HG03457 (cell line): ENCODE results near the gene PRMT7.

Experiments used
- ATAC-seq: cut with Tn5 transposase; IDR thresholded peaks from one replicate; pipeline ENCODE4 v1.9.1; 2021; ENCODE audit warnings: moderate number of reproducible peaks; ENCODE audit not compliant: unreplicated experiment

PRMT7 gene

DNA sequence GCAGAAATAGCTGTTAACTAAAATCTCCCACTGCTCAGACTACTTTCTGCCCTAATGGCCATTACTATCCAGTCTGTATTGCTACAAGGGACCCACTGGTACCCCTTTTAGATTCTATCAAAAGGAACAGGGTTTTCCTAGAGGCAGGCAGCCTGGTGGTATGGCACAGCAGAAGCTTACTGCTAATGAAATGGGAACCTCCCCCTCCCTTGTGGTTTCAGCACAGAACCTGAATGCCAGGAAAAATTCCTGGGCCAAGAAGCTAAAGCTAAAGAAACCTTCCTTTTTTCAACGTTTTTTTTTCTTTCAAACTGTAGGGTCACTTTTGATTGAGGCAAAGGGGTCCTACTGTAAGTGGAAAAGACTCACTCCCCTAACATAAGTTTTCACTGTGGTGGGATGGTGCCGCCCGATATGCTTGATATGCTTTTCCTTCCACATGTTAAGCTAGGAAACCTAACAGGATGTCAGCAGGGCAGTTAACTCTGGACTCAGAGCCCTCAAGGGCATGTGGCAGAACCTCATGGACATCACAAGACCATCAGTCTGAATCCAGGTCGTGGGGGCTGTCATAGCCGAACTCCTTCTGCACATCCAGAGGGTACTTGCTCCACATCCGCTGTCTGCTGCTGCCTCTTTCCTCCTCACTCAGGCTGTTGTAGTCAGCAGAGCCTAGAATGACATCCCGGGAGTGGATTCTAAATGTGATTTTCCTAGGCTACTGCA lies 9.9 kb upstream of the PRMT7 start:
- ATAC-seq, result no peak

DNA sequence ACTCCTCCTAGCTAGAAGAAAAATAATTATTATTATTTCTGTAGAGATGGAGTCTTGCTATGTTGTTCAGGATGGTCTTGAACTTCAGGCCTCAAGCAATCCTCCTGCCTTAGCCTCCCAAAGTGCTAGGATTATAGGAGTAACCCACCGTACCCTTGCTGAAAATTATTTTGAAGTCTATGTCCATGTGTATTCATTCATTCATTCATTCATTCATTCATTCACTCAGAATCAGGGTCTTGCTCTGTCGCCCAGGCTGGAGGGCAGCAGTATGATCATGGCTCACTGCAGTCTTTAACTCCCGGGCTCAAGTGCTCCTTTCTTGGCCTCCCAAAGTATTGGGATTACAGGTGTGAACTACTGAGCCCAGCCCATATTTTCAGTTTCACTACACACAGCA lies 4.2 kb upstream of the PRMT7 start:
- ATAC-seq, result no peak

DNA sequence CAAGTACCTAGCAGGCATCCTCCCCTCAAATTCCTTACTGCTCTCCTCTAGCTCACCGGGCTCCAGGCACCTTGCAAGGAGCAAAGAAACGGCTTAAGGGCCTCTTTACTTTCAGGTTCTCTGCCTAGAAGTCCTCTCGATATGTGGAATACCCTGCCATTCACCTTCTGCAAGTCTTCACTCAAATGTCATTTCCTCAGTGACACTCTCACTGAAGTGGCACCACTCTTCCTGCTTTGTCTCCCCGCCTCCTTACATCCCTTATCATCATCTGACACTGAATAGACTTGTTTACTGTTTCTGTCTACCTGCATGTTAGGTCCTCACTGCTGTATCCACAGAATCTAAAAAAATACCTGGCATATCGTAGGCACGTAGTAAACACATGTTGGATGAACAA lies 1.0 kb upstream of the PRMT7 start:
- no peak for ATAC-seq

DNA sequence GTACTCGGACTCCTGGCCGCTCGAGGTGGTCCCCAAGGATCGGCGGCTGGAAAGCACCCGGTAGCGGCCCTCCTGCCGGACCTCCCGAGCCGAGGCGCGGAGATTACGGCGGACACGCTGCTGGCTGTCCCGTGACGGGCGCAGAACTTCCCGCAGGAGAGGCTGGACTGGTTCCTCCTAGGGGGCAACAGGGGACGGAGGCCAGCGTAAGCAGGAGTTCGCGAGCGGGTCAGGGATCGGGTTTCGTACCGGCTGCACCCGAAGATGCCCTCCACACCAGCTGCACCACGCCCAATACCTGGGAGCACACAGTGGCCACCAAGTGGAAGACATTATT lies 414 bp upstream of the PRMT7 start:
- peak; percentile 5 for ATAC-seq

DNA sequence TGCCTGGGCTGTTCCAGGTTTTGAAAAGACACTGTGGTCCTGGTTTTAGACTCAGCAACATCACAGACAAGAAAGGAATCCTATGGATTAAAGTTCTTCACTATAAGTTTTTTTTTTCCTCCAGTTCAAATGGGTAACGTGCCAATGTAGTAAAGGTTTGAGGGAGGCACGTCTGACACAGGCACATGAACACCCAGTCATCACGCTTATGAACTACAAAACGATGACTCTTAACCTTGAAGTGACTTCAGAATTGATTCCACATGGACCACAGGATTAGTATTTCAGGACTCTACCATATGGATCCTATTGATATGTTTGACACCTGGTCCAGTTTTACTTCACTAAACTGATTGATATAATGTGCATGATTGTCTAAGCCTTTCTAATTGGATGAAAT lies 2.3 kb downstream of the PRMT7 start:
- ATAC-seq, result no peak

DNA sequence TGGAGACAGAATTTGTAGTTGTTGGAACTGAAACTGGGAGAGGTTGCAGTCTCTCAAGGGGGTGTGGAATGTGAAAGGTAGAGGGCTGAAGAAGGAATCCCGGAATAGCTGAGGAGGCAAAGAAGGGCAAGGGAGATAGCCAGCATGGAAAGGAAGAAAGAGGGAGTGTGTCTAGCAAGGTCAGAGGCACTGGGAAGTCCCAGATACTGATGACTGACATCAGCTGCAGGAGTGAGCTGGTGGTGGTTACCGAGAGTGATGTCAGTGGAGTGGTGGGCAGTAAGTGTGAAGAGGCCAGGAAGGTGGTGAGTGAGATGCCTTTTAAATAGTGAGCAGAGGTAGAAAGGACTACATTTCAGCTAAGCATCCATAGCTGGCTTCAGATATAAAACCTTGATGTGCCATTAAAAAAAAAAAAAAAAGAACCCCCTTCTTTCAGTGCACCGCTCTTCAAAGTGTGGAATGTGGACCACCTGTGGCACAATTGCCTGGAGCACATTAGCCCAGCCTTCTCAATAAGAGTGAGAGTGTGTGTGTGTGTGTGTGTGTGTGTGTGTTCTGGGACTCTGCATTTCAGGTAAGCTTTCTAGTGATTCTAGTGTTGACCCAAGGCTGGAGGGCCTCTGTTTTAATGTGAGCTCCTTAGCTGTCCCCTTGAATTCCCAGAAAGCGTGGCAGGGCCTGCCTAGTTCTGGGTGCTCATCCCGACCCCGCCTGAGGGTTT lies 8.5 kb downstream of the PRMT7 start:
- peak; percentile 59 for ATAC-seq

DNA sequence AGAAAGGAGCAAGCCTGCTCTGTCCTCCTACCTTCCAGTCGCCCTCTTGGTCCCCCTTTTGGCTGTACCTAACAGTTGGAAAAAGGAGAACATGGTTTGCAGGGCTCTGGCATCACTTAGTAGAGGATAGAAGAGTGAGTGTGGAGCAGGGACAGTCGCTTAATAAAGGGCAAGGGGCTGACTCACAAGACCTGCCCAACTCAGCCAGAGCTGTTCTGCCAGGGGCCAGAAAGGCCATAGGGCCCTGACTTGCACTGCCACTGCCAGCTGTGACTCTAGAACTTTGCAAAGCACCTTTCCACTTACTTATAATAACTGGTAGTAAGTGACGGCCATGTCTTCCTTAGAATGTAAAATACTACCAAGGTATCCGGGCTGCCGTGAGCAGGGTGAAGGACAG lies 13.5 kb downstream of the PRMT7 start:
- no peak for ATAC-seq

DNA sequence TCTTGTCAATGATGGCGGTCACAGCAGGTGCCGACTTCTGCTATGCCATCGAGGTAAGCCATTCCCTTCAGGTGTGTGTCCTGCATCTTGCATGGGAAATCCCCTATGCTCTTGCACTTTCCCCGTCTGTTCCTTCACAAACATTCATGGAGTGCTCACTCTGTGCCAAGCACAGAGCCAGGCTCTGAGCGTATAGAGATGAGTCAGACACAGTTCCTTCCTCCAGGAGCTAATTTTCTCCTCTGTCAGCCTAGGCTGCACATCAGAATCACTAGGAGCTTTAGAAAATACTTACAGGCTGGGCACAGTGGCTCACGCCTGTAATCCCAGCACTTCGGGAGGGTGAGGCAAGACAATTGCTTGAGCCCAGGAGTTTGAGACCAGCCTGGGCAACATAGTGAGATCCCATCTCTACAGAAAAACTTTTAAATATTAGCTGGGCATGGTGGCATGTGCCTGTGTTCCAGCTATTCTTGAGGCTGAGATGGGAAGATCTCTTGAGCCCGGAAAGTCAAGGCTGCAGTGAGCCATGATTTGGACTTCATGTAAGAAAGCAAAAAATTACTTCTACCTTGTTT lies 14.1 kb downstream of the PRMT7 start:
- no peak for ATAC-seq

DNA sequence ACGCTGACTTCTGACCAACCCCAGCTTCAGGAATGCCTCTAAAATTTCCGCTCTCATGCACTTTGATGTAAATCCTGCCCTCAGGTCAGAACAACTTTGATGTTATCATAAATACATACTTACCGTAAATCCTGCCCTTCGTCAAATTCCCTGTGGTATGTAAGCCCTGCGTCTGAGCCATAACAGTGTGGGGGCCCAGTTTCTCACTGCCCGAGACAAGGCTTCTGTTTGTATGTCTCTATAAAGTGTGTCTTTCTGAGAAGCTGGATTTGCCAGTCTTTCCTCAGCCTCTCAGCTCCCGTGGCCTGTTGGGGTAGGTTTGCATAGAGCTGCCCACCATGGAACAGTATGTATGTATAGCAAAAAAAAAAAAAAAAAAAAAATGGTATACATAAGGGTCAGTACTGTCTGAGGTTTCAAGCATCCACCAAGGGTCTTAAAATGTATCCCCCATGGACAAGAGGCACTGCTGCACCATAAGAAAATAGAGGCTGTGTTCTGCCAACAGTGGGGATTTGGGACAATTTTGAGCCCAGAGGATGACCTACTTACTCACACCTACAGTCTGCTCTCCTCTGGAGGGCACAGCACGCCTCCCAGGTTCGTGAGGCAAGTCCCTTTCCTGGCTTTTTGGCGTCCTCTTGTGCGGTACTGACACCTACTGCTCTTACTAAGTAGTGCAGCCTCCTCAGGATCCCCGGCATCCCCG lies 17.5 kb downstream of the PRMT7 start:
- ATAC-seq, result no peak

DNA sequence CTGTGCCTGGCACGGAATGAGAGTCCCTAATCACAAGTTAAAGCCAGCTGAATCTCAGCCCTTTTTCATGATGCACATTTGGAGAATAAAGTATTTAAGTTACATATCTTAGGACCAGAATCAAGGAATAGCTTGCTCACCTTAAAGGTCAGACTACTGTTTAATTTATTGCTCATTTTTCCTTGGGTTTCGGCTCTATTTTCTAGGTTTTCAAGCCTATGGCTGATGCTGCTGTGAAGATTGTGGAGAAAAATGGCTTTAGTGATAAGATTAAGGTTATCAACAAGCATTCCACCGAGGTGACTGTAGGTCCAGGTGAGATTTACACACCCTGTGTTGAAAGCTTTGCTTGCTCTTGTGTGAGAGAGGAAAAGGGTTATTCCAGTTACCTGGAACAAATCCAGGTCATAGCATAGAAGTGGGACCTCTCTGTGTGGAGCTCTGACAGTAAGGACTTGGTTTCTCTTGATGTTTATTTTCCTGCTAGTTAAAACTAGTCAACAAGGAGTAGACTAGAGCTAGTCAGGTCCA lies 18.1 kb downstream of the PRMT7 start:
- no peak for ATAC-seq

DNA sequence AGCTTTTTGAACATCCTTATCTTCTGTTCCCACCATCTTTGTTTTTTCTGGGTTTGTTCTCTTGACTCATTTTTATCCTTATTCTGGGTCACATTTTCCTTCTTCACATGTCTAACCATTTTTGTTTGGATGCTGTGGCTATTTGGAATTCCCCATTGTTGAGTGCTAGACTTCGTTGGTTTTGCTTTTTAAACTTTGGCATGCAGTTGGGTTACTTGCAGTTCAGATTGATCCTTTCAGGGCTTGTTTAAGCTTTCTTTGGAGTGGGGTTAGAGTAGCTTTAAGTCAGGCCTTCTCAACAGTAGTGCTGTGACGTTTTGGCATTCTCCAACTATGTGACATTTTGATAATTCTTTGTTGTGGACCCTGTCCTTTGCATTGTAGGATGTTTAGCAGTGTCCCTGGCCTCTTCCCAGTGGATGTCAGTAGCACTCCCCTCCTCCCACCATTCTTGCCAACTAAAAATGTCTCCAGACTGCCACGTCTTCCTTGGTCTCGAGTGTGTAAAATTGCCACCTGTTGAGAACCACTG lies 21.1 kb downstream of the PRMT7 start:
- ATAC-seq, result no peak

DNA sequence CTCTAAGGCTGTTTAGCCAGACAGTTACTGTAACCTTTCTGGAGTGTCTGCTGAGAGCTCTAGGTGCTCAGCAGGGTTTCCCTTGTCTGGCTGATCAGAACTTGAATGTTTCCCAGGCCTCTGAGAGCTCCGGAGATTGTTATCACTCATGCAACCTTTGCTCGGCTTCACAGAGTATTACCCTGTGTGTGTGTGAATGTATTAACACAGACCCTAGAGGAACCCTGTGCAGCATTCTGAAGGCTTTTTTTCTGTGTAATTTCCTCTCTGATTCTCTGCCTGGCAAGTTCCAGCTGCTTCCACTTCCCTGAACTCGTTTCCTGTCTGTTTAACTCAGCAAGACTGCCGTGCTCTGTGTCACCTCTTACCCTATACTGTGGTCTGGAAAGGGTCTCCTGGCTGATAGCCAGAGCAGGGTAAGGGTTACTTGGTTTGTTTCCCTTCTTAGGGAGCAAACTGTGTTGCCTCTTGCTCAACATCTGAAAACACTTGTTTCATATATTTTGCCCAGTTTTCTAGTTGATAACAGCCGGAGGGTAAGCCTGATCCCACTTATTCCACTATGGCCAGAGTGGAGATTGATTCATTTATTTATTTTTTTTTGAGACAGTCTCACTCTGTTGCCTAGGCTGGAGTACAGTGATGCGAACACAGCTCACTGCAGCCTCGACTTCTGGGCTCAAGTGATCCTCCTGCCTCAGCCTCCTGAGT lies 21.7 kb downstream of the PRMT7 start:
- no peak for ATAC-seq

DNA sequence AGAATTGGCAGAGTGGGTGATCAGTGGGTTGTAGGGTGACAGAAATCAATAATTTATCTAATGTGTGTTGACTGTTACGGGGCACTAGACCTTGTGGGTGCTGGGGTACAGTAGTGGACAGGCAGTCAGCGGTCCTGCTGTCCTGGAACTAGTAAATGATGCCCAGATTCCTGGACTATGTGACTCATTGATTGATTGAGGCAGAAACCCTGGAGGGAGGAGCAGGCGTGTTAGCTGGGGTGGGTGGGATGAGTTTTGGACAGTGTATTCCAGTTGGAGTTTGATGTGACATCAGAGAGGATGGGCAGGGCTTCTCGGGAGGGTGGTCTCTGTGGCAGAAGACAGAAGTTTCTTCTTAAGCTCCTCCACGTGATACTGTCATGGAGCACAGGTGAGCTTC lies 24.4 kb downstream of the PRMT7 start:
- ATAC-seq, result no peak

DNA sequence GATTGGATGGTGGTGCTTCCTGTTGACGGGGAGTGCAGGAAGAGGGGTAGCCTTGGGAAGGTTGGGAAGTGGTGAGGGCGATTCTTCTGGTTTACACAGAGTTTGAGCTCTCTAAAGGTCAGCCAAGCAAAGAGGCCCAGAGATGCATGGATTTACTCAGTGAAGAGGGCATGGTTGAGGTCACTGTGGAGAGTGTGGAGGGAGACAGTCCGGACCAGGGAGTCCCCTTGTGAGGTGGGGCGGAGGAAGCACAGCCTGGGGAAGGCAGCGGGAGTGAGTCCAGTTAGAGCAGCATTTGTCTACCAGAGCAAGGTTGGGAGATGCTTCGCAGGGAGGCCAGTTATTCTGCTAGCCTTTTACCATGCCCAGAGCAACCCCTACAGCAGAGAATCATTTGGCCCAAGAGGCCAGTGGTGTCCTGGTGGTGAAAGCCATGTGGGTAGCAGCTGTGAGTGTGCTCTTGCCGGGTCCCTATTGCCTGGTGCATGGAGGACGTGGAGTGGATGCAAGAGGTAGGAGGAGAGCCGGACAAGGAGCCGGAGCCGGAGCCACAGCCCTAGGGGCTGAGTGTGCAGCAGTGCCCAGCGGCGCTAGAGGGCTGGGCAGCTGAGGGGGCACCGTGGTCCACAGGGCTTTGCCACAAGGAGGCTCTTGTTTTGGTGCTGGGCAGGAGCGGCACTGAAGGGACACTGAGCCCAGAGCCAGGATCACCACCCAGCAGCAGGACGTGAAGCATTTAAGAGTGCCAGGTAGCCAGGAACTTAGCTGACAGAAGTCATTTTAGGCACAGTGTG lies 27.7 kb downstream of the PRMT7 start:
- no peak for ATAC-seq

DNA sequence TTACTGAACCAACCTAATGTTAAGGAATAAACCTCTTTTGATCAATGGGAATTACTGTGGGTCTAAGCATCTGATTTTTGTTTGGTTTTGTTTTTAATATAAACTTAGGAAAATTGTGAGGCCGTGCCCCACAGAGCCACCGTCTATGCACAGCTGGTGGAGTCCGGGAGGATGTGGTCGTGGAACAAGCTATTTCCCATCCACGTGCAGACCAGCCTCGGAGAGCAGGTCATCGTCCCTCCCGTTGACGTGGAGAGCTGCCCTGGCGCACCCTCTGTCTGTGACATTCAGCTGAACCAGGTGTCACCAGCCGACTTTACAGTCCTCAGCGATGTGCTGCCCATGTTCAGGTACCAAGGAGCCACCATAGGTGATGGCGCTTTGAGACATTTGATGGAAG lies 28.4 kb downstream of the PRMT7 start:
- no peak for ATAC-seq

DNA sequence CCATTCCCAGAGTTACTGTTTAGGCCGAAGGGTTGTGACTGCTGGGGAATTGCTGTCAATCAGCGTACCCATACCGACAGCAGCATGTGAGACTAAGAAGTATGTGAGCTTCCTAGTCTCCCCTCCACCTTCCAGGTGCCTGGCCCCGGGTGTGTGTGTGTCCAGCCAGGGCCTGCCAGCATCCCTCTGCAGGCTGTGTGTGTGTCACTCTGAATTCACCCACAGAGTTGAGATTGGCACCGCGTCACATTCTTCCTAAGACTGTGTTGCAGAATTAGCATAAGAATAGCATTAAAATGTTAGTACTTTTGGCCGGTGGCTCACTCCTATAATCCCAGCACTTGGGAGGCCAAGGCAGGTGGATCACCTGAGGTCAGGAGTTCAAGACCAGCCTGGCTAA lies 31.8 kb downstream of the PRMT7 start:
- no peak for ATAC-seq

DNA sequence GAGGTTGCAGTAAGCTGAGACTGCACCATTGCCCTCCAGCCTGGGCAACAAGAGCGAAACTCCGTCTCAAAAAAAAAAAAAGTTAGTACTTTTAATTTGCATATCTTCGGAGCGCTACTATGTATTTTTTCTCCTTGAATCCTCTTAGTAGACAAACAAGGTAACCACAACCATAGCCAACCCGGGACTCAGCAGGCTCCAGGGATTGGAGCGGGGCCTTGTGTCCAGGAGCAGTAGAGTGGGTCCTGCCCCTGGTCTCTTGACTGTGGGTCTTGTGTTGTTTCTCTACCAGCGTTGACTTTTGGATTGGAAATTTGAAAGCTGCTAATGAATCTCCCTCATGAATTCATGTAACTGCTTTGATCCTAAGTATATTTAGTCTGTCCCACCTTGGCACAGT lies 32.3 kb downstream of the PRMT7 start:
- no peak for ATAC-seq

DNA sequence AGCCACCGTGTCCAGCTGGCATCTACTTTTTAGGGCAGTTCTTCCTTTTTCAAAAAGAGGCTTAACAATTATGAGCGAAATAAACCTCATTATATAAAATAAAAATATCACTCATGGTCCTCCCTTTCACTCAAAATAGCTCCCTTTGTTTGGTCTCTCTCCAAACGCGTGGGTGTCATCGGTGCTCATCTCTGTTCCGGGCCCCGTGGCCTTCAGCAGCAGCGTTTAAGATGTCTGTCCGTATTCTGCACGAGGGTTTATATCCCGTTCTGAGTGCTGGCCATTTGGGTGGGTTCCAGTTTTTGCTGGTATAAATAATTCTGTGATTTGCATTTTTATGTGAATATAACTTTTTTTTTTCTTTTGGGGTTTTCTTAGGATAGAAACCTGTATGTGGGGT lies 33.4 kb downstream of the PRMT7 start:
- no peak for ATAC-seq

DNA sequence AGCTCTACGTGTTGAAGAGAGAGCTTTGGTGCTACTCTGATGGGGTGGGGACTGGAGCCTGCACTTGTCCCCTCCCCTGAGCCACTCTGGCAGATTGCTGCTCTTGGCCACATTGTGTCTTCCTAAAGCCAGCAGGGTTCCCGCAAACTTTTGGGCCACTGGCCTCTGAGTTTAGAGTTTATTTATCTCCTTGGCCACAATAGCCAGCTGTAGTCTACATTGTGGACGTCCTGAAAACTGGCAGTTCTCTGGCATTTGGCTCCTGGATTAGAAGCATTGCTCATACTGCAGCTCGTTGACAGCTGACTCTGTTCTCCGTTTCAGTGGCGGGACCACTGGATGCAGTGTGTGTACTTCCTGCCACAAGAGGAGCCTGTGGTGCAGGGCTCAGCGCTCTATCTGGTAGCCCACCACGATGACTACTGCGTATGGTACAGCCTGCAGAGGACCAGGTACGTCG lies 34.6 kb downstream of the PRMT7 start:
- no peak for ATAC-seq
